CD4-positive, alpha-beta T cell treated with Interleukin-15 for 1 hour (primary cell): ENCODE results near the gene RTBDN.
A peak's percentile ranks its signal among the peaks of the same experiment; 100 is the strongest.

Source experiments
- DNase-seq: peaks from one replicate; pipeline ENCODE4 v3.0.0-alpha.2; 2020

The RTBDN gene

GRCh38 chr19:12791345-12792050, 42.9 kb downstream of the RTBDN start, which contains the start of gene JUNB:
Gene JUNB (plus strand): TSS chr19:12791486. CDS start chr19:12791772, 286 bp downstream.
- peak; percentile 99 for DNase-seq

- no peak for DNase-seq
These were observed 43.6 kb downstream of the RTBDN start for GRCh38 chr19:12790628-12791344.

GRCh38 chr19:12789904-12790619, 44.3 kb downstream of the RTBDN start:
- peak; percentile 99 for DNase-seq

GRCh38 chr19:12789098-12789903, 45.1 kb downstream of the RTBDN start:
- DNase-seq, result peak; percentile 29

- DNase-seq, result peak; percentile 88
These were observed 45.7 kb downstream of the RTBDN start for GRCh38 chr19:12788682-12789097.

GRCh38 chr19:12788042-12788681, 46.2 kb downstream of the RTBDN start:
- no peak for DNase-seq

- DNase-seq, result no peak
These were observed 46.9 kb downstream of the RTBDN start for GRCh38 chr19:12787458-12787857.

GRCh38 chr19:12786952-12787351, 47.4 kb downstream of the RTBDN start:
- no peak for DNase-seq

GRCh38 chr19:12786141-12786870, 48.1 kb downstream of the RTBDN start:
- DNase-seq, result peak; percentile 88

GRCh38 chr19:12785431-12786031, 48.8 kb downstream of the RTBDN start:
- peak; percentile 60 for DNase-seq

- DNase-seq, result peak; percentile 73
These were observed 49.4 kb downstream of the RTBDN start for GRCh38 chr19:12784871-12785430.

GRCh38 chr19:12784394-12784870, 49.9 kb downstream of the RTBDN start:
- DNase-seq, result peak; percentile 45

GRCh38 chr19:12783849-12784393, 50.5 kb downstream of the RTBDN start:
- DNase-seq, result peak; percentile 61

GRCh38 chr19:12783291-12783848, 51.0 kb downstream of the RTBDN start:
- DNase-seq, result no peak

GRCh38 chr19:12782424-12783290, 51.7 kb downstream of the RTBDN start:
- DNase-seq, result peak; percentile 97

- DNase-seq, result no peak
These were observed 52.3 kb downstream of the RTBDN start for GRCh38 chr19:12782174-12782423.

- DNase-seq, result no peak
These were observed 55.0 kb downstream of the RTBDN start for GRCh38 chr19:12779162-12779993.

GRCh38 chr19:12778905-12779161, 55.5 kb downstream of the RTBDN start:
- no peak for DNase-seq
